Rectal smooth muscle tissue (tissue), 1 donor: ENCODE measurements around the gene PRG2.

Source experiments
- H3K27ac ChIP-seq: one replicate; pipeline ENCODE4 v1.7.0; 2013; ENCODE audit warnings: low read depth, low read length, inconsistent platforms
- H3K27me3 ChIP-seq: one replicate; pipeline ENCODE4 v1.7.0; 2013; ENCODE audit warnings: low read length; ENCODE audit not compliant: control insufficient read depth, insufficient read depth
- H3K36me3 ChIP-seq: one replicate; pipeline ENCODE4 v1.7.0; 2013; ENCODE audit warnings: low read length; ENCODE audit not compliant: control insufficient read depth, insufficient read depth
- H3K4me1 ChIP-seq: one replicate; pipeline ENCODE4 v1.7.0; 2013; ENCODE audit warnings: low read length; ENCODE audit not compliant: control insufficient read depth, insufficient read depth
- H3K4me3 ChIP-seq: one replicate; pipeline ENCODE4 v1.7.0; 2013; ENCODE audit warnings: low read length
- H3K9ac ChIP-seq: one replicate; pipeline ENCODE4 v1.7.0; 2013; ENCODE audit warnings: low read length

PRG2 gene

DNA sequence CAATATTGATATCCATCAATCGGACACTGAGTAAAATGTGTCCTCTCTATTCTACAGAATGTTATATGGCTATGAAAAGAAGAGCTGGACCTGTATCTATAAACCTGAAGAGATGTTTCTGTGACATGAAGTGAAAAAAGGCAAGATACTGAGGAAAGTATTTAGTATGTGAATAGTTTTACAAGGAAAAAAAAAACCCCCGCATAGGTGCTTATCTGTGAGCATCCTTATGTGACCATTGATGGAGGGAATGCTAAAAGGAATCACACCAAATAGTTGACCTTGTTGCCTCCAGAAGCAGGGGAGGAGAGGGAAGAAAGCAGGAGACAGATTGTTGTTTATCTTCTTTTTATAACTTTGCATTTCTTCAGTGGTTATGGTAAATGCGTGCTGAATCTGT, 661 bp upstream of the PRG2 start:
- Histone ChIP-seq H3K9ac (no peak overlapping the region), H3K36me3 (no peaks in the 10 kb centered on the region), H3K27ac (no peak overlapping the region), H3K27me3 (no peaks in the 10 kb centered on the region), H3K4me3 (no peak overlapping the region), H3K4me1 (no peaks in the 10 kb centered on the region)

DNA sequence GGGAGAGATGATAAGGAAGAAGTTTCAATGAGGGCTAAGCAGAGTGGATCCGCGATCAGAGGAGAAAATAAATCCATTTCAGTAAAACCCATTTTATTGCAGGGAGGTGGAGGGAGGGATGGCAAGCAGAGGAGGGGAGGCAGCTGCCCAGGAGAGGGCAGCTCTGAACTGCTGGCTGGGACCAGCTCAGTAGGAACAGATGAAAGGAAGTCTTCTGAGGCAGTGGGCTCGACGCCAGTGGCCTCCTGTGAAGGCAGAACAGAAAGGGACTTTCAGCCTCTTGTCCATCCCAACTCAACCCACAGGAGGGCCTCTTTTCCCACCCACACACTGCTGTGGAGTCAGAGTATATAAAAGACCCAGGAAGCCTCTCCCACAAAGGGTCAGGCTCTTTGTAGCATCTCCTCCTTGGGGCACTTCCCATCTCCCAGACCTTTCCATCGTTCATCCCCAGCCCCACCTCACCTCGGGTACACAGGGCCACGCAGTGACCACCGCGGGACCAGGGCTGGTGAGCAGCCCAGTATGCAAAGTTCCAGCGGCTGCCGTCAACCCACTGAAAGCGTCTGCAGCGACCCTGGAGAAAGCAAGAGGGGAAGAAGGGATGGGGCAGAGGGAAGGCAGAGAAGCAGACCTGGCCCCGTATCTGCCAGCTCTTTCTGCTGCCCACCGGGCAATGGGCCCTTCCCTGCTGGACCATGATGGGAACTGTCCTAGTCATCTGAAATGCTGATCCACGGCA, 3.0 kb downstream of the PRG2 start:
- Histone ChIP-seq H3K27ac (no peak overlapping the region), H3K4me3 (no peak overlapping the region), H3K9ac (no peak overlapping the region), H3K4me1 (no peaks in the 10 kb centered on the region), H3K36me3 (no peaks in the 10 kb centered on the region), H3K27me3 (no peaks in the 10 kb centered on the region)

DNA sequence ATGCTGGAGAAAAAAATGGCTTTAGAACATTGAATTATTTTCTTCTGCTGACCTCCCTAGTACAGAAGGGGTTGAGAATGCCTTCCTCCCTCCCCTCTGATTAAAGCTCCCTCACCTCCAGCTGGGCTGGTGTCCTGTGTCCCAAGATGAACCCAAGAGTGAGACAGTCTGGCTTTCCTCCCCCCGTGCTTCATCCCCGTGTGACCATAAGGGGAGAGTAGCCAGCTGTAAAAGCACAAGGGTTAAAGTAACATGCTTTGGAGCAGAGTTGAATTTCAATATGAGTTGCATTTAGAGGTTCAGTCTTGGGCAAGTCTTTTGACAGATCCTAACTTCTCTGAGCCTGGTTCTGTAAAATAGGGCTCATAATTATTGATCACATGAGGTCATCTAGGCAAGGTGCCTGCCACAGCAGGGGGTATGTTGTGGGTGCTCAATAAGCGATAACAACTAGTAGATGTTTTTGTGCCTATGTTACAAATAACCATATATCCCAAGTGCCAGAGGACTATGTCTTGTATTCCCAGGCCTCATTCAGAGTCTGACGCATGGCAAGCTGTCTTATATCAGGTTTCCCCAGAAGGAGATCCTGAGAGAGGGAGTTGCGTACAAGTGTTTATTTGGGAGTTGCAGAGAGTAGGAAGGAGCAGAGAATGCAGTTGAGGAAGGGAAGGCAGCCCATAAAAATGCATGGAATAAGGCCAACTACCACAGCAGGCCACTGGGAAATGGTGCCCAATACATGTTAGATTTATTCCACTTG, 4.1 kb downstream of the PRG2 start:
- H3K9ac ChIP-seq: no peak overlapping the region
- no peak overlapping the region for H3K27ac ChIP-seq
- no peak overlapping the region for H3K4me3 ChIP-seq
- H3K36me3 ChIP-seq: no peaks in the 10 kb centered on the region
- no peaks in the 10 kb centered on the region for H3K27me3 ChIP-seq
- H3K4me1 ChIP-seq: no peaks in the 10 kb centered on the region

DNA sequence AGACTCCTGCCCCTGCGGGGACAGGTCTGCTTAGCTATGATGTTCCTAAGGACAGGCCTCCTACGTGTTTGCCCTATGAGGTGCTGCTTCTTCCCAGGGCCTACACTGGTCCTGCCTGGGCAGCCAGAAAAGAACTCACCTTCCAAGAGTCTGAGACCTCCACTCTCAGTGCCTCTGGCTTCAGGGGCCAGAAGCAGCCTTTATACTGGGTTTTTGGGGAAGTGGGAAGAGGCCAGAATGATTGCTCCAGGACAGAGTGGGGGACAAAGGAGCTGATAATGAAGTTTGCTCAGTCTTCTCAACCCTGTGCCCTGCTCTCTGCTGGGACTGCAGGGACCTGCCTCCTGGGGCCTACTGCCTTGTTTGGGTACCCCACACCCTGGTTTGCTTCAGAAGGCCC, 9.5 kb downstream of the PRG2 start, which contains the start of gene PRG3:
Gene PRG3 (minus strand): TSS at position 176 of the 400 bp plus-strand sequence. CDS start 442 bp downstream, outside the sequence.
- Histone ChIP-seq H3K36me3 (no peaks in the 10 kb centered on the region), H3K9ac (no peak within 1 kb of the TSS), H3K4me3 (no peak within 1 kb of the TSS), H3K4me1 (no peaks in the 10 kb centered on the region), H3K27me3 (no peaks in the 10 kb centered on the region), H3K27ac (no peak within 1 kb of the TSS)

DNA sequence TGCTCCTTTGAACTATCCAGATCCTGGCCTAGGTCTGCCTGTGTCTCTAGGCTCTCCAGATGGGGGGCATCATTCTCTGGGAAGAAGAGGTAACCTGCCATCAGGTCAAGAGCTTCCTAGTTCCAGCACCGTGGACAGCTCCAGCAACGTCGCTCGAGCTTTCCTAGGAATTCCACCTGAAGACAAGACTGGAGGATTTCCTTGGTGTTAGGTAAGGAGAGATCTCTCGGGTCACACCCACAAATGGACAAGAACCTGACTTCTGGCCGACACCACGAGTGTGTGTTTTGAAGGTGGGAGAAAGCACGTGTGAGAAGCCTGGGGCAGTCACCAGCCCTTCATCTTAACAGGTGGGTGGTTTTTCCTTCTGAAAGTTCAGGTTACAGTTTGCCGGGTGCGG, 10.7 kb downstream of the PRG2 start:
- H3K27me3 ChIP-seq: no peaks in the 10 kb centered on the region
- H3K9ac ChIP-seq: no peak overlapping the region
- no peak overlapping the region for H3K27ac ChIP-seq
- H3K4me3 ChIP-seq: no peak overlapping the region
- no peaks in the 10 kb centered on the region for H3K36me3 ChIP-seq
- H3K4me1 ChIP-seq: no peaks in the 10 kb centered on the region

DNA sequence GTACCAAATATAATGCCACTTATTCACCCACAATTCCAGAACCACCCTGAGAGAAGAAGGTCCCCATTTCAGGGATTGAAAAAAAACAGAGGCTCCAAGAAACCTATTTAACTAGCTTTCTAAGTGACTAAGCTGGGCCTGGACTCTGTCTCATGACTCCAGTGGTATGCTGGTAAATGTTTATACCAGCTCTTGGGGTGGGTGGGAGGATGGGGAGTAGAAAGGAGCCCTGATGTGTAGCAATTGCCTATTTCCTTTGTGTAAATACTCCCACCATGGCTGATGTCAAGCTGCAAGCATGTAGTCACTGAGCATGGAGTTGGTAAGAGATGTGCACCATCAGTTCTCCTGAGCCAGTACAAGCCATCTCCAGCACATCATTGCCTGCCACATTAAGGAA, 12.3 kb downstream of the PRG2 start:
- Histone ChIP-seq H3K27ac (no peak overlapping the region), H3K36me3 (no peaks in the 10 kb centered on the region), H3K4me3 (no peak overlapping the region), H3K4me1 (no peaks in the 10 kb centered on the region), H3K27me3 (no peaks in the 10 kb centered on the region), H3K9ac (no peak overlapping the region)

DNA sequence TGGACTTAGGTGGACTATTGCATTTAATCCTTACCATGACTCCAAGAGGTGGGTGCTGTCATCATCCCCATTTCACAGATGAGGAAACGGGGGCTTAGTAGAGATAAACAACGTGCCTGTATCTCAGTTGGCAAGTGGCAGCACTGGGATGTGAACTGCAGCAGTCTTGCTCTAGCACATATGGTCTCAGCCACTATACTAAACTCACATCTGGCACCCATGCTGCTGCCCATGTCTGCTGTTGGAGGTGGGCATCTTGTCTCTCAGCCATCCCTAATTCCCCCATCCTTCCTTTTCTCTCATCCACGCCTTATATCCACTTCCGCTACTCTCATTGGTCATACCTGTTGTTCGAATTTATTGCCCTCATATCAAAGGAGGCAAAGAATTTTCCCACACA, 13.3 kb downstream of the PRG2 start:
- Histone ChIP-seq H3K27ac (no peak overlapping the region), H3K36me3 (no peaks in the 10 kb centered on the region), H3K4me1 (no peaks in the 10 kb centered on the region), H3K9ac (no peak overlapping the region), H3K27me3 (no peaks in the 10 kb centered on the region), H3K4me3 (no peak overlapping the region)

DNA sequence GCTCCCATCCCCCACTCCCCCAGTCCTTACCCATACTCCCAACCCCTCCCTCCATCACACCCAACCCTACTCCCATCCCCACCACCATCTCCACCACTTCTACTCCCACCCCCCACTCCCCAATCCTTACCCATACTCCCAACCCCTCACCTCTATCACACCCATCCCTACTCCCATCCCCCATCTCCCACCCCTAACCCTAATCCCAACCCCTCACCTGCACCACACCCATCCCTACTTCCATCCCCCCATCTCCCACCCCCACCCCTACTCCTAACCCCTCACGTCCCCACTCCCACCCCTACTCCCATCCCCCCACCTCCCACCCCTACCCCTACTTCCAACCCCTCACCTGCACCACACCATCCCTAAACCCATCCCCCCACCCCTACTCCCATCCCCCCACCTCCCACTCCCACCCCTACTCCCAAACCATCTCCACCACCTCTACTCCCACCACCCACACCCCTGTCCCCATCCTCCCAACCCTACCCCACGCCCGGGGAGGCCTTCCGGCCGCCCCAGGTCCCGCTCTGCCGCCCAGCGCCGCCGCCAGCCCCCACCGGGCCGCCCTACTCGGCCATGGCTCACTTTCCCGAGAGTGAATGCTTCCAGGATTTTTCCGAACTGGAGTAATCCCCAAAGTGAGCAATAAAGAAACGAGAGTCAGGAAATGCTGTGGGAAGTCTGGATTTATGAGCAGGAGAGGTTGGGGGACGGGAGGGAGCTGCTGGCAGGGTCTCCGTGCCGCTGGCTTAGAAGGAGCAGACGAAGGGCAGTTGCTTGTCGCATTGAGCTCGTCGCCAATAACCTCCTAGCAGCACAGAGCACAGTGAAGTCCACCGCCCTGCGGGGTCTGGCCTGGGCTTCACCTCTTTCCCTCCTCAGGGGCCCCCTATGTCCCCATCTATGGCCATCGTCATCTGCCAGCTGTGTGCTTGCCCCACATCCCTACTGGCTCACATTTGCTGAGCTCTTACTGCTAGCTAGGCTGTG, 14.1 kb downstream of the PRG2 start:
- H3K36me3 ChIP-seq: no peaks in the 10 kb centered on the region
- no peaks in the 10 kb centered on the region for H3K4me1 ChIP-seq
- no peaks in the 10 kb centered on the region for H3K27me3 ChIP-seq
- no peak overlapping the region for H3K9ac ChIP-seq
- H3K4me3 ChIP-seq: no peak overlapping the region
- H3K27ac ChIP-seq: no peak overlapping the region

DNA sequence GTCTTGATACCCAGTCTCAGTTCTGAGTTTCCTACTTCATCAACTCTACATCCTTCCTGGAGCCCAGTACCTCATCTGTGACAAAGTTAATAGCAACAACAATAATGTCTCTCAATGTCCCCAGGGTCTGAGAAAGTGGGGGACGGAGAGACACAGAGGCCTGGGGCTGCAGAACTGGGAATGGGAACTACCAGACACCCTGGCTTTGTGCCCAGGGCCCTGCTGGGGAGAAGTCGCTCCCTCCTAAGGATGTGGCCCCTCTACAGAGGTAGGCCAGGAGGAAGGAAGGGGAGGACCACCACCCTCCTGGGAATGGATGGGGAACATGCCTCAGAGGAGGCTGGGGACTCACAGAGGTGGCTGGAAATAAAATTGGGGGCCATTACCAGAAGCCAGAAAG, 15.0 kb downstream of the PRG2 start:
- no peak overlapping the region for H3K4me3 ChIP-seq
- no peaks in the 10 kb centered on the region for H3K27me3 ChIP-seq
- H3K27ac ChIP-seq: no peak overlapping the region
- no peaks in the 10 kb centered on the region for H3K36me3 ChIP-seq
- no peak overlapping the region for H3K9ac ChIP-seq
- H3K4me1 ChIP-seq: no peaks in the 10 kb centered on the region

DNA sequence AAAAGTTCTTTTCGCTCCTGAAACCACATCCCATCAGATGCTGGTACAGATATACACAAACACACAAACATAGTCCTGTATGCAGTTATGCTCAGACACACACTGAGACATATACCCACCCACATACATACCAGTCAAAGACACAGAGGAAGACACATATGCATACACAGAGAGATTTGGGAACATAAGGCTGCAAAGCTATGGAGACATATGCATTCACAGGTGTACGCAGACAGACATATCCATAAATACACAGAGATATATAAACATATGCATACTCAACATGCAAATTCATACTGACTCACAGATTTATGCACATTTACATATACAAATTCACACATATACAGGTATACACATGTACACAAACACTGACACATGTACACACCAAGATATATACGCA, 15.5 kb downstream of the PRG2 start:
- H3K4me1 ChIP-seq: no peaks in the 10 kb centered on the region
- no peaks in the 10 kb centered on the region for H3K27me3 ChIP-seq
- H3K9ac ChIP-seq: no peak overlapping the region

DNA sequence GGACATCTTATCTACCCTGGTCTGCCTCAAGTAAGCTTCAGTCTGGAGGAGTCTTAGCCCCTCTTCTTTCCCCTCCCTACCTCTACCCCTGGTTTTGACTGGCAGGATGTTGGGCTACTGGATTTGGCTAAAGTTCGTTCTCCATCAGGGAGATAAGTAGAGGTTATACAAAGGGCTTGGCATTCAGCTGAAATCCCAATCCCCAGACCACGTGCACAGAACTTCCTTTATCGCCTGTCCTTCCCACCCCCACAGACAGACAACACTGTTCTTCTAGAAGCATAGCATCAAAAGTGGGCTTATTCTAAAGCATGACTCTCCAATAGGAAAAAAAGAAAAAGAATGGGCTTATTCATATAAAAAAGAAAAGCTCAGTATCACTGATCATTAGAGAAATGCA, 17.3 kb downstream of the PRG2 start:
- Histone ChIP-seq H3K9ac (no peak overlapping the region), H3K27ac (no peak overlapping the region)

More for the DNA sequence above, 15.5 kb downstream of the PRG2 start:
- Histone ChIP-seq H3K4me3 (no peak overlapping the region), H3K27ac (no peak overlapping the region), H3K36me3 (no peaks in the 10 kb centered on the region)

DNA sequence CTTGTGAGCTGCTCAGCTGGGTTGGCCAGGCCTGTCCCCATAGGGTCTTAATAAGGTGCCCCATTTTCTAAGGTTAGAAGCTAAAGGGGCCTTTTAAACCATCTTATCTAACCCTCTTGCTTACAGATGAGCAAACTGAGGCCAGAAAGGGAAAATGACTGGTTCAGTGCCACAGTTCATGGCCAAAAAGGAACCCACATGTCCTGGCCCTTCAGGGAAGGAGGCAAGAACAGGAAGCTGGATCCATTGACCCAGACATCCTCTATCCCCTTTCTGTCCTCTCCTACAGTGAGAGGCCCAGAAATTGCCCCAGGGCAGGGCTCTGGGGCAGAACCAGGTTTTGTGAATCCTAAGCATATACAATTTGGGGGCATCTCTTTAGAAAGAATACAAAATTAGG, 19.5 kb downstream of the PRG2 start:
- Histone ChIP-seq H3K27ac (no peak overlapping the region), H3K4me1 (no peaks in the 10 kb centered on the region), H3K4me3 (no peak overlapping the region), H3K9ac (no peak overlapping the region), H3K36me3 (no peaks in the 10 kb centered on the region), H3K27me3 (no peaks in the 10 kb centered on the region)

More for the DNA sequence above, 17.3 kb downstream of the PRG2 start:
- Histone ChIP-seq H3K36me3 (no peaks in the 10 kb centered on the region), H3K27me3 (no peaks in the 10 kb centered on the region), H3K4me1 (no peaks in the 10 kb centered on the region), H3K4me3 (no peak overlapping the region)
